ENCODE results near the gene ADI1.

The ADI1 gene

GRCh38 chr2:3536682-3537632, 17.6 kb upstream of the ADI1 start:
- no peak for DNase-seq (ENCODE audit: low read depth, low spot score)
- Histone ChIP-seq H3K4me1 (ENCODE audit: insufficient read depth, insufficient read length) (peaks cover 5% of the 10 kb centered on the region), H3K4me3 (ENCODE audit: insufficient read length, low read depth) (peak overlapping the region; percentile 19), H3K27me3 (ENCODE audit: insufficient read depth, insufficient read length) (no peaks in the 10 kb centered on the region), H3K9ac (ENCODE audit: insufficient read length, low read depth) (peak overlapping the region; percentile 65), H3K9me3 (ENCODE audit: insufficient read depth, low read length) (peaks cover 9% of the 10 kb centered on the region; the same call in 1 of the 2 replicates), H3K36me3 (ENCODE audit: insufficient read depth, insufficient read length, low read length) (peaks cover 41% of the 10 kb centered on the region)
- no peak for TF ChIP-seq SUZ12 (IDR thresholded peaks at IDR 0.05; ENCODE audit: extremely low read depth, insufficient read depth, insufficient read length)
- no peak for TF ChIP-seq ZNF274 (IDR thresholded peaks at IDR 0.05; ENCODE audit: low read depth, low read length)
- no peak for TF ChIP-seq YY1 (IDR thresholded peaks at IDR 0.05; ENCODE audit: insufficient read depth, insufficient read length)

DNA sequence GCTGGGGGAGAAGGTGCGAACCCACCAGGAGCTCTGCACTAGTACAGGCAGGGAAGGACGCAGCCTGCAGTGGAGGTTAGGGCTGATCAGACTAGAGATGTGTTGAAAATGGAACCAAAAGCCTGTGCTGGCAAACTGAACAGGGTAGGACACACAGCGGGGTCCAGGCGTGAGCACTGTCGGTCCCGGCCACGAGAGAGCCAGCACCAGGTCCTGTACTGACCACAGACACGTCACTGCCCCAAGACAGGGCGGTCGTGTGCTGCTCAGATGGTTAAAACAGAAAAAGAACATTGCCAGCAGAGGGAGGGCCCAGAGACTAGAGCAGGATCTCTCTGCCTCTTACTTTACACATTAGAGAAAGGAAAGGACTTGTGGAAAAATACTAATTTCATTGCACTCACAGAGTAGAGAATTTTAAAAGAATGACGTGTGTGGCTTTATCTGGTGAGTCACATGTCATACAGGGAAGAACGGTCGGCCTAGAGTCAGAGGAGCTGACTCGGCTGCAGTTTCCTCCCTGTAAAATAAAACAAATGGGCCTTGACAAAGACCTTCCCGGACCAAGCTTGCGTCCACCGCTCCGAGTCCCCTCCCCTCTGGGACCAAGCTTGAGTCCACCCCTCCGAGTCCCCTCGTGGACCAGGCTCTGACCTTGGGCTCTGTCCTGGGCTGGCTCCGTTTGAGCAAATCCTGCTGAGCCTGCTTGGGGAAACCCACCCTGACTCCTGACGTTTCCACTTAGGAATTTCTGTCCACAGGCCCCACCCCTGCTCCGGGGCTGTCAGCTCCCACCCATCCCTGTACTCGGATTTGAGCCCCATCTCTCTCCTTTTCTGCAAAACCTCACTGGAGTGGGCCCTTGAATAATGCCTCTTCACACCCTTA, 16.7 kb upstream of the ADI1 start:
- H3K9me3 ChIP-seq (ENCODE audit: insufficient read depth, low read length), result peaks cover 9% of the 10 kb centered on the region; the same call in 1 of the 2 replicates
- H3K4me3 ChIP-seq (ENCODE audit: insufficient read length, low read depth), result peak overlapping the region; percentile 19
- H3K4me1 ChIP-seq (ENCODE audit: insufficient read depth, insufficient read length), result peaks cover 5% of the 10 kb centered on the region
- no peak for DNase-seq (ENCODE audit: low read depth, low spot score)
- no peaks in the 10 kb centered on the region for H3K27me3 ChIP-seq (ENCODE audit: insufficient read depth, insufficient read length)
- no peak for TF ChIP-seq SUZ12 (IDR thresholded peaks at IDR 0.05; ENCODE audit: extremely low read depth, insufficient read depth, insufficient read length)
- TF ChIP-seq ZNF274 (IDR thresholded peaks at IDR 0.05; ENCODE audit: low read depth, low read length), result no peak
- TF ChIP-seq YY1 (IDR thresholded peaks at IDR 0.05; ENCODE audit: insufficient read depth, insufficient read length), result no peak
- peak overlapping the region; percentile 65 for H3K9ac ChIP-seq (ENCODE audit: insufficient read length, low read depth)
- H3K36me3 ChIP-seq (ENCODE audit: insufficient read depth, insufficient read length, low read length), result peaks cover 36% of the 10 kb centered on the region

DNA sequence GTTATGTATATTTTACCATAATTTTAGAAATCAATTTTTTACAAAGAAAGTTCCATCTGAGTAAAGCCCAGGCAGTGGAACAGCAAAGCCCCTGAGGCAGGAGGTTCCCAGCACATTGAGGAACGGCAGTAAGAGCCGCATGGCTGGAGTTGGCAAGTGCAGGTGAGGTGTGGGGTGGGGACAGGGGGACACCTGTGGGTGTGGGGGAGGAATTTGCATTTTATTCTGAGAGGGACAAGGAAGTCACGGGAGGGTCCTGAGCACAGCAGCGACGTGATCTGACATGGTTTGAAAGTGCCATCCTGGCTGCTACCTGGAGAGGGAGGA, 16.1 kb upstream of the ADI1 start:
- Histone ChIP-seq H3K27me3 (ENCODE audit: insufficient read depth, insufficient read length) (no peaks in the 10 kb centered on the region), H3K4me1 (ENCODE audit: insufficient read depth, insufficient read length) (peaks cover 5% of the 10 kb centered on the region), H3K9ac (ENCODE audit: insufficient read length, low read depth) (peak overlapping the region; percentile 65), H3K4me3 (ENCODE audit: insufficient read length, low read depth) (no peak overlapping the region), H3K9me3 (ENCODE audit: insufficient read depth, low read length) (peaks cover 9% of the 10 kb centered on the region; the same call in 1 of the 2 replicates), H3K36me3 (ENCODE audit: insufficient read depth, insufficient read length, low read length) (peaks cover 36% of the 10 kb centered on the region)
- no peak for TF ChIP-seq SUZ12 (IDR thresholded peaks at IDR 0.05; ENCODE audit: extremely low read depth, insufficient read depth, insufficient read length)
- TF ChIP-seq YY1 (IDR thresholded peaks at IDR 0.05; ENCODE audit: insufficient read depth, insufficient read length), result no peak
- TF ChIP-seq ZNF274 (IDR thresholded peaks at IDR 0.05; ENCODE audit: low read depth, low read length), result no peak
- no peak for DNase-seq (ENCODE audit: low read depth, low spot score)

- H3K9me3 ChIP-seq (ENCODE audit: insufficient read depth, low read length), result peaks cover 9% of the 10 kb centered on the region; the same call in 1 of the 2 replicates
- H3K4me3 ChIP-seq (ENCODE audit: insufficient read length, low read depth), result no peak overlapping the region
- no peak for TF ChIP-seq ZNF274 (IDR thresholded peaks at IDR 0.05; ENCODE audit: low read depth, low read length)
- TF ChIP-seq YY1 (IDR thresholded peaks at IDR 0.05; ENCODE audit: insufficient read depth, insufficient read length), result no peak
- no peak for TF ChIP-seq SUZ12 (IDR thresholded peaks at IDR 0.05; ENCODE audit: extremely low read depth, insufficient read depth, insufficient read length)
- H3K9ac ChIP-seq (ENCODE audit: insufficient read length, low read depth), result no peak overlapping the region
- DNase-seq (ENCODE audit: low read depth, low spot score), result no peak
- peaks cover 5% of the 10 kb centered on the region for H3K4me1 ChIP-seq (ENCODE audit: insufficient read depth, insufficient read length)
- H3K36me3 ChIP-seq (ENCODE audit: insufficient read depth, insufficient read length, low read length), result peaks cover 30% of the 10 kb centered on the region
- H3K27me3 ChIP-seq (ENCODE audit: insufficient read depth, insufficient read length), result no peaks in the 10 kb centered on the region
These were observed 15.0 kb upstream of the ADI1 start for GRCh38 chr2:3534251-3534814.

- TF ChIP-seq YY1 (IDR thresholded peaks at IDR 0.05; ENCODE audit: insufficient read depth, insufficient read length), result no peak
- no peak for TF ChIP-seq ZNF274 (IDR thresholded peaks at IDR 0.05; ENCODE audit: low read depth, low read length)
- TF ChIP-seq SUZ12 (IDR thresholded peaks at IDR 0.05; ENCODE audit: extremely low read depth, insufficient read depth, insufficient read length), result no peak
- Histone ChIP-seq H3K9ac (ENCODE audit: insufficient read length, low read depth) (no peak overlapping the region), H3K4me1 (ENCODE audit: insufficient read depth, insufficient read length) (peaks cover 5% of the 10 kb centered on the region), H3K27me3 (ENCODE audit: insufficient read depth, insufficient read length) (no peaks in the 10 kb centered on the region), H3K4me3 (ENCODE audit: insufficient read length, low read depth) (no peak overlapping the region), H3K36me3 (ENCODE audit: insufficient read depth, insufficient read length, low read length) (peaks cover 26% of the 10 kb centered on the region), H3K9me3 (ENCODE audit: insufficient read depth, low read length) (peaks cover 9% of the 10 kb centered on the region; the same call in 1 of the 2 replicates)
- no peak for DNase-seq (ENCODE audit: low read depth, low spot score)
These were observed 14.5 kb upstream of the ADI1 start for GRCh38 chr2:3533836-3534235.

DNA sequence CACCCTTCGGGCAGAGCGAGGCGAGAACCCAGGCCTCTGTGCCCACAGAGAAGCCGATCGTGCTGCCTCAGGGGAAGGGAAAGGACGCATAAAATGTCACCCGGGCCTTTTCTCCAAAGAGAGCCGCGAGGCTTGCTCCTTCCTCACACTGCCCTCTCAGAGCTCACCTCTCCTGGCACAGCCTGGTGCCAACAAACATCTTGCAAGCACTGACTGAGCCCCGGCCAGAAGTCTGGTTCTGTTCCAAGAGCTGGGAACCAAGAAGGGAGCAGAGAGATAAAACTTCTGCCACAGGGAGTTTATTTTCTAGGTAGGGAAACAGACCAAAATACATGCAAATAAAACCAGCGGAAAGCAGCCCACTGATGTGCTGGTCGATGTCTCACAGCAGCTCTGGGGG, 13.6 kb upstream of the ADI1 start:
- peaks cover 23% of the 10 kb centered on the region for H3K36me3 ChIP-seq (ENCODE audit: insufficient read depth, insufficient read length, low read length)
- peaks cover 5% of the 10 kb centered on the region for H3K4me1 ChIP-seq (ENCODE audit: insufficient read depth, insufficient read length)
- no peak overlapping the region for H3K9ac ChIP-seq (ENCODE audit: insufficient read length, low read depth)
- DNase-seq (ENCODE audit: low read depth, low spot score), result no peak
- H3K9me3 ChIP-seq (ENCODE audit: insufficient read depth, low read length), result peaks cover 9% of the 10 kb centered on the region; the same call in 1 of the 2 replicates
- TF ChIP-seq SUZ12 (IDR thresholded peaks at IDR 0.05; ENCODE audit: extremely low read depth, insufficient read depth, insufficient read length) (no peak), YY1 (IDR thresholded peaks at IDR 0.05; ENCODE audit: insufficient read depth, insufficient read length) (no peak), ZNF274 (IDR thresholded peaks at IDR 0.05; ENCODE audit: low read depth, low read length) (no peak)
- H3K27me3 ChIP-seq (ENCODE audit: insufficient read depth, insufficient read length), result no peaks in the 10 kb centered on the region
- no peak overlapping the region for H3K4me3 ChIP-seq (ENCODE audit: insufficient read length, low read depth)

All from NT2/D1 (cell line).